Measurements from ENCODE around the gene ST8SIA6.
"Not testable (repeated sequence)": the region's sequence is repeated elsewhere in the genome, so short reads cannot be mapped to it uniquely, and the experiment has no call there.

Gene ST8SIA6

DNA sequence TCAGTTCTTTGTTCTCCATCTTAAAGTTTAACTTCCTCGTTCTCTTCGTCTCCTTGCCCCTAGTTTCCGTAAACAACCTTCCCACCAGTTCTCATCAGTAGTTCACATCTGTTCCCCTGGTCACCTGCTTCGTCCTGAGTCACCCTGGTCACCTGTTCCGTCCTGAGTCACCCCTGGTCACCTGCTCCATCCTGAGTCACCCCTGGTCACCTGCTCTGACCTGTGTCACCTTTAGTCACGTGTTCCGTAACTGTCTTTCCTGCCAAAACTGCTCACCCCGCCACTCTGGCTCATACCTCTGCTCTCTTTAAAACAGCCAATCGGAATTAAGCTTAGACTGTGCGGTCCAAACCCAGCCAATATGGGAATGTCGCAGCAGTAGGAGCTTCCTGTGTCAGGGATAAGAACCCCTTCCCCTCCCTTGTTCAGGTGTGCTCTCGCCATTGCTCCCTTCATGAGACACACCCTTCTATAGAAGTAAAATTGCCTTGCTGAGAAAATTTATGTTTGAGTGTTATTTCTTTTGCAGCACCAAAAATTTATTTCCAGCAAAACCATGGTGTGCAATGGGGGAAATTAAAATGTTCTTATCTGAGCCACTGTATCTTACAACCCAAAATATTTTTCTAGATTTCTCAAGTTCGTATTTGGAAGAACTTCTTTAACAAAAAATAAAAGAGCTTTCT, 114.1 kb downstream of the ST8SIA6 start:
- no peak for DNase-seq

DNA sequence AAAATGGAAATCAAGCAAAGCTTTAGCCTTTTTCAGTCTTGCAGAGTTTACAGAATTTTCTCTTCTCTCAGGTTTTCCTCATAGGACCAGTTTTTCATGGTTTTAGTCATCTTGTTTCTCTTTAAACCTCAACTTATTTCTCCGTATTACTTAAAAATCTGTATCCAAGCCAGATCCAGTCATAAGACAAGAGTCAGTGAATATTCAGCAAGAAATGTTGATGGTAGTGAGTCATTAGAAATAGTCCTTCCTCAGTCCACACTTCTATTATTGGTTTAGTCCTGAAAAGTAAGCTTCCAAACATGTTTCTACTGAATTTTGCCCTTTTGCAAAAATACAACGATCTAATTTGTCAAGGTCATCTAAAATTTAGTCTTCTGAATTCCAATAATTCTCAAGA, 119.3 kb downstream of the ST8SIA6 start:
- DNase-seq = peak; percentile 6

DNA sequence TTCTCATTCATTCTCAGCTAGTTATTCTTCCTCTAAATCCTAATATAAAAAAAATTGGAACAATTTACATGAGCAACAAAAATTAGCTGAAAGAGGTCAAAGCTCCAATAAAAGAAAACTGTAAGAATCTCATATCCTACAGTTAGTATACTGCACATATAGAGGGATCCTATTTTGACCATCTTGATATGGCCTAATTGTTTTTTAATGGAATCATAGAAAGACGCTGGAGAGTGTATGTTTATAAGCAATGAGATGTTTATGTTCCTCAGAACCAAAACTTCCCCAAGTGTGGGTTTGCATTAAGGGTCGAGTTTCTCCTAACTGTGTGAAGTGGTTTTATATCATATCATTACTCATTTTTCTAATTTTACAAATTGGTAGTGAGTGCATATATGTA, 123.9 kb downstream of the ST8SIA6 start:
- DNase-seq = no peak

DNA sequence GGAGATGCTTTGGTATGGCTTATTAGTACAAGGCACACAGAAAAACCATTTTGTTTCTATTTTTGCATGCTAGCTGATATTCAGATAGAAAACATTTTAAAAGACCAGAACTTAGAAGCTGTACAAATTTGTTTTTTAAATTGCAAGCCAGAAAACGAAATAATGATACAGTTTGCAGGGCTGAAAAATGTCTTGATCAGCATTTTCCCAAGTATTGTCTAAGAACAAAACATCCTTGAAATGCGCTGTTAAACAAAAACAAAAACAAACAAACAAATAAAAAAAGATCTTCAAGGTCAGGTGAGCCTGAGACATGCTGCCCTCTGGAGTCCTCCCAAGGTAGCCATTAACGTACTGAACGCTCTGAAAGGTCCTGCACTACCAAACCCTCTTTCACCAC, 128.0 kb downstream of the ST8SIA6 start:
- DNase-seq = no peak

DNA sequence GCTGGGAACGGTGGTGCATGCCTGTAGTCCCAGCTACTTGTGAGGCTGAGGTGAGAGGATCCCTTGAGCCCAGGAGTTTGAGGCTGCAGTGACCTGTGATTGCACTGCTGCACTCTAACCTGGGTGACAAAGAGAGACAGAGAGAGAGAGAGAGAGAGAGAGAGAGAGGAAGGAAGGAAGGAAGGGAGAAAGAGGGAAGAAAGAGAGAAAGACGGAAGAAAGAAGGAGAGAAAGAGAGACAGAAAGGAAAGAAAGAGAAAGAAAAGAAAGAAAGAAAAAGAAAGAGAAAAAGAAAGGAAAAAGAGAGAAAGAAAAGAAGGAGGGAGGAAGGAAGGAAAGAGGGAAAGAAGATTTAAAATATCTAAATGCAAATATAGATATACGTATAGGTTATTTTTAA, 132.4 kb downstream of the ST8SIA6 start:
- not testable (repeated sequence) for DNase-seq

DNA sequence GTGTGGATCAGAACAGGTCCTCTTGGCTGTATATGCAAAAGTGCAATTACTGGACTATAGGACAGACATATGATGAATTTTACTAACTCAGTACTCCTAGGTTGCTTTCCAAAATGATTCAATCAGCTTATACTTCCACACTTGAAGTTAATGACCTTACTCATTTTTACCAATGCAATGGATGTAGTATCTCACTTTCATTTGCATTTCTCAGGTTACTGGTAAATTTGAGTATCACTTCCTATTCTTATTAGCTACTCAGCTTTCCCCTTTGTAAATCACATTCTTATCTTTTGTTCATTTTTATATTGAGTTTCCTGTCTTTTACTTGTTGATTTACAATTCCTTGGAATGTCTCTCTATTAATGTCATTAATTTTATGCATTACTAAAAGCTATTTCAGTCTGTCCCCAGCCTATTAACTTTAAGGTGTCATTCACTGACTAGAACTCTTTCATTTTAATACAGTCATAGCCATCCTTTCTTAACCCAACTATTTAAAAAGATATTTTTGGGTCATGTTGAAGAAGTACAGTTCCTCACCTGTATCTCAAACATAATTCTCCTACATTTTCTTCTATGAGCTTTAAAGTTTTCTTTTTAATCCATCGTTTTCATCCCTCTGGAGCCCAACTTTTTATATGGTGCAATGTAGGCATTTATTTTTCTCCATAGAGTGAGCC, 137.8 kb downstream of the ST8SIA6 start:
- DNase-seq = no peak

DNA sequence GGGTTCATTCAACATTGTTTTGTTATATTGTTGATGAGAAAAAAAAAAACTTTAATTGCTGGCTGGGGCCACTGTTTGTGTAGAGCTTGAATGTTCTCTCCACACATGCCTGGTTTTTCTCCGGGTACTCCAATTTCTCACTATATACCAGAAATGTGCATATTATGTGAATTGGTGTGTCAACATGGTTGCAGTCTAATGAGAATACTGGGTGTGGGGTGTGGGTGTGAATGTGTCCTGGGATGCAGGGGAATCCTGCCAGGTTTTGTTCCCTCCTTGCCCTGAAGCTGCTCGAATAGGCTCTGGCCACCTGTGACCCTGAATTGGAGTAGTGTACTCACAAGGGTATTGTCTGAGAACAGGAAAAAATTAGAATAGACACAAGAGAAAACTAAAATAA, 145.0 kb downstream of the ST8SIA6 start:
- no peak for DNase-seq

DNA sequence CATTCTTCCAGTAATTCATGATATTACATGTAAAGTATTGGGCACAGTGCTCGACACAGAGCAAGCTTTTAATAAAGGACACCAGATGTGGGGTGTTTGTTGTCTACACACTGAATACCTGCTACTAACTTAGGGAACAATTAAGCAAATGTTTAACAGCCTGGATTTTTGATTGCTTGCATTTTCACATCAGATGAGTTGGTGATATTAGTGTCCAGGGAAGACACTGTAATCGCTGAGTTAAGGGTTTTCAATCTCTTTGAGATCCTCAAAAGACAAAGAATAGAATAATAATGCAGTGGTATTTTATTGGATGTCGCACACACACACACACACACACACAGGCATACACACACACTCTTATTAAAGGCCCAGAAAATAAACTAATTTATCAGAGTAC, 147.3 kb downstream of the ST8SIA6 start:
- DNase-seq = no peak

DNA sequence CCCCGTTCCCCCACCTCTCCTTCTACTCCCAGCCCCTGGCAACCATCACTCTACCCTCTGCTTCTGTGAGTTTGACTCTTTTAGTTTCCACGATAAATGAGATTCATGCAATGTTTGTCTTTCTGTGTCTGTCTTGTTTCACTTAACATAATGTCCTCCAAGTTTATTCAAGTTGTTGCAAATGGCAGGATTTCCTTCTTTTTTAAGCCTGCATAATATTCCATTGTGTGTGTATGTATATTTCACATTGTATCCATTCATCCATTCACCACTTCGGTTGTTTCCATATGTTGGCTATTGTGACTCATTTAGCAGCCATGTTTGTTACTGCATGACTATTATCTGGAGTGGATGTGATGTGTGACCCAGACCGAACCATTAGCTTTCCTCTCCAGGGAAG, 162.0 kb downstream of the ST8SIA6 start:
- DNase-seq = no peak

DNA sequence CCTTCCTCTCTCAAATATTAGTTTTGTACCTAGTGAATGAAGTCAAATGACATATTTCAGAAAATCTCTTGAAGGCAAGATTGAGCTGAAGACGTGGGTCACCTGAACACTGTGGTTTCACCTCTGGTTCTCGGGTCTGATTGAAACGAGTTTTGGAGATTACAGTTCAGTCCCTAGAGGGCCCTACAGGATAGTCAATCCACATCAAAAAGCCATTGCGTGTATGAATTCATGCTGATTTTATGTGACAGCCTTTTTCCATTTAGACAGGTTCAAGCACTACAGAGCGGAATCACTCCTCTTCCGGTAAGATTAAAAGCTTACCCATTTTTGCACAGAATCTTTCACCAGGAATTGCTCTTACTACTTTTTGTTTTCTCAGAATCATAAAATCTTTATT, 164.2 kb downstream of the ST8SIA6 start:
- peak; percentile 2 for DNase-seq

DNA sequence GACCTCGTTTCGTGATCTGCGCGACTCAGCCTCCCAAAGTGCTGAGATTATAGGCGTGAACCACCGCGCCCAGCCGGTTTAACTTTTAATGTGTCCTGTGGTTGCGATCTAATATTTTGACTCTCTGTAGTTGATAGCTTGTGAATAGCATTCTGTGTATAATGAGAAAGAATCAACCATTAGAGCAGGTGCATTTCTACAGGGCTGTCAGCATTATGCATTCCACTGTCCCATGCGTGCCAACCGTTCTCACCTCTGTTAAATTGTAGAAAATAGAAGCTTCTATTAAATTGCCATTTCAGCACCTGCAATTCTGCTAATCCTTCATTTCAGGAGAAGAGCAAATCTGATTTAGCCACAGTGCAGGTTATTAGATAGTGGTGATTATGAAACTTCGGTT, 164.6 kb downstream of the ST8SIA6 start:
- DNase-seq = no peak

DNA sequence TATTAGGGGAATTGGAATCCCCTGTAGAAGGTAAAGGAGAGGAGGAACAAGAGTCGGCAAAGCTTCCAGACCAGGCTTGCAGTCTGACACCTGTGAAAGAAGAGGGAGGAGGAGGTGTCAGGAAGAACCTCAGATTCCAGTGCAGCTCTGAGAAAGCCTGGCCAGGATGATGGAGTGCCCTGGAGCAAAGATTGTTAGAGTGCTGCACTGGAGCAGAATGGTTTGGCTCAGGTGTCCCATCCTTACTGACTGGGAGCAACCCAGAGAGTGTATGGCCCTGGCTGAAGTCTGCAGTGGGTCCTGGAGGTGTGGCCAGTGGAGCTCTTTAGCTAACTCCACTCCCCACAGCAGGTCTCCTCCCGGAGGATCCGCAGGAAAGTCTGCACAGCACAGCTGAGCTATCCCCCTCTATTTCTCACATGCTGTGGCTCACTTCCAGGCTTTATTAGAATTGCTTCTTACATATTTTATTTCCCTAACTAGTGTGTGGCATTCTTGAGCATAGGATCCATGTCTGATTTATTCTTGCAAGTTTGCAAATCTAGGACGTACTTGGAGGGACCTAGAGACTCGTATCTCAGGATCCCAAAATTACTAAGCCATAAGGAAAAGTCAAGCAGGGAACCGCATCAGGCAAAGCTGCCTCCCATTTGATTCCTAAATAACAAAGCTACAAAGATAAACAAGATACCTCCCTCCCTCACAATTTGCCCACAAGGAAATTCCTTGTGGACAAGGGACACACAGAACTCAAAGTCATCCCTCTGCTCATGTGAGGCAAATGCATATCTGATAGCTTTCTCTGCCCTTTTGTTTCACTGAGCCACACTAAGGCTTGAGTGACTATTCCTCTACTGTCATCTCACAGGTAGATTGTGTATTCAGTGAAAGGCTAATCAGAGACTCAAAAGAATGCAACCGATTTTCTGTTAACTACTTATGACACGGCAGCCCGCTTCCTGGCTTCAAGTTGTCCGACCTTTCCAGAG, 167.5 kb downstream of the ST8SIA6 start:
- DNase-seq = no peak

DNA sequence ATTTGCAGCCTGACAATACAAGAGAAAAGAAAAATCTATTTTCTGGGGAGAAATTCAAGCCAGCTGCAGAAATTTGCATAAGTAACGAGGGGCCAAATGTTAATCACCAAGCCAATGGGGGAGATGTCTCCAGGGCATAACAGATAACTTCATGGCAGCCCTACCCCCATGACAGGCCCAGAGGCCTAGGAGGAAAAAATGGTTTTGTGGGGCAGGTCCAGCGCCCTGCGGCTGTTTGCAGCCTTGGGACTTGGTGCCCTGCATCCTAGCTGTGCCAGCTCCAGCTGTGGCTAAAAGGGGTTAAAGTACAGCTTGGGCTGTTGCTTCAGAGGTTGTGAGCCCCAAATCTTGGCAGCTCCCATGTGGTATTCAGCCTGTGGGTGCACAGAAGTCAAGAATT, 172.1 kb downstream of the ST8SIA6 start:
- DNase-seq = no peak

DNA sequence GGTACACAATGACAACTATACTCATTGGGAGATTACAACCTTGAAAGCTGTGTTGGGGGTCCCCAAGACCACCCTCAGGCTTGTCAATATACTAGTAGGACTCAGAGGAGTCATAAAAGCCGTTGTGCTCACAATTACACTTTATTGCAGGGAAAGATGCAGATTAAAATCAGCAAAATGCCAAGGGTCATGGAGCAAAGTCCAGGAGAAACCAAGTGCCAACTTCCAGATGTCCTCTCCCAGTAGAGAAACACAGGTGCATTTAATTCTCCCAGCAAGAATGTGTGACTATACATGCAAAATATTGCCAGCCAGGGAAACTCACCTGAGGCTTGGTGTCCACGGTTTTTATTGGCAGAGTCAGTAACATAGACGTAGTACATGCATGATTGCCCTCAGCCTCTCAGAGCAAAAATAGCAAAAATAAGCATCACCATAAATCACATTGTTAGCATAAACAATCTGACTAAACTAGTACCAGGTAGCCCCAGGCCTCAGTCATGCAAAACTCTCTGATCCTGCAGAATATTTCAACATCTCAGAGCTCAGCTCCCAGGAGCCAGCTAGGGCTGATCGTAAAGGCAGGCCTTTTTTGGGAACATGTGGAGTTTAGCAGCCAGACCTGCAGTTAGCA, 175.7 kb downstream of the ST8SIA6 start:
- peak; percentile 5 for DNase-seq

DNA sequence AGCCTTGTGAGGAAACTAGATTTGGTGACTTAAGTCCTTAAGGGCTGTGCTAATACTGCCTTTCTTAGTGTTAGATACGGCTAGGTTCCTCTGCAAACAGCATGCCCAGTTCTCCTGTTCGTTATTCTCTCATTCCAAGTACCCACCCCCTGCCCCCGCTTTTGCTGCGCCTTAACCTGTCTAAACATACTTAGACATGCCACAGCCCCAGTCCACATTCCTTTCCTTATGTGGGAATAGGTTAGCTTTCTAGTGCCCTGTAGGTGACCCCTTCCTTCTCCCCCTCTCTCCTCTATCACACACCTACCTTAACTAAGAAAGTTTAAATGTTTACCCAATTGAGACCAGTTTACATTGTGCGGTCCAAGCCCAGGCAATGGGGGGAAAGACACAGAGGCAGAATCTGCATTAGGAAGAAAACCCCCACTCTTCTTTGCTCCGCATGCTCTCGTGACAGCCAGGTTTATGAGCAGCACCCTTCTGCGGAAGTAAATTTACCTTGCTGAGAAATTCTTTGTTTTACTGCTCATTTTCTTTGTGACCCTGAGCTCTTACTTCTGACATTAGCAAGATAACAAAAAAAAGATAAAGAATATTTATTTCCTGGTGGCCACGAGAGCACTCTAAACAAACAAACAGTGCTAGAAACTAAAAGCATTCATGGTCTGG, 177.5 kb downstream of the ST8SIA6 start:
- no peak for DNase-seq

DNA sequence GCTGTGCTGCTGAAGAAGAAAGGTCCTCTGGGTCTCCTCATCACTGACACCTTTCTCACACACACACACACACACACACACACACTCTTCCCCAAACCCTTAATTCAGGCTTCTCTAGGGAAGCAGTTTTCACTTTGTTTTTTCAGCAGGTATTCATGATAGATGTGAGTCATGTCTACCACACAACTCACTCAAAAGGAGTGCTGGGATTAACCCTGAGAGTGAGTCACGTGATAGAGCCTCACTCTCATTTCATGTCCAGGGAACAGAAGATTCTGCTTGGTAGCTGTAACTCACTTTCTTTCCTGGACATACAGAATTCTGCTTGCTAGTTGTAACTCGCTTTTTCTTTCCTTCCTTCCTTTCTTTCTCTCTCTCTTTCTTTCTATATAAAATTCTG, 181.0 kb downstream of the ST8SIA6 start:
- peak; percentile 64 for DNase-seq

DNA sequence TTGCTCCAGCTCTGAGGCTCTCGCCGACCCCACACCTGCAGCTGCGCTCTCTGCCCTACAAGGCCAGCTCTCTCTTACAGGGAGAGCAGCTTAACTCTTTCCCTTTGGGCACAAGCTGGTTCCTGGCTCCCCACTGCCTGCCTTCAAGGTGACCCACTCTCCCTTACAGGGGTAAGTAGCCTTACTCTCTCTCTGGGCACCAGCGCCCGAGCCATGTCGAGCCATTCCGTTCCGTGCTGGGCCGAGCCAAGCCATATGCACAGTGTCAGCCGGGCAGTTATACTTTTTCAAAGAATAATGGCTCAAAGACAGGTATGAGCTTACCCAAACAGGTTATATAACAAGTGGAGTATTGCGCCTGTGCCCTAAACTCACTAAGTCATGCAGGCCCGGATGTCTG, 181.7 kb downstream of the ST8SIA6 start:
- no peak for DNase-seq
